Measurements from ENCODE around the gene PRR18. TPM values are rescaled to one million over a fixed set of nuclear protein-coding genes. Genes with fewer than 3 reads are reported as not detected.

Gene PRR18
- total RNA-seq, 1 experiment from 2014 or later, result not detected

DNA sequence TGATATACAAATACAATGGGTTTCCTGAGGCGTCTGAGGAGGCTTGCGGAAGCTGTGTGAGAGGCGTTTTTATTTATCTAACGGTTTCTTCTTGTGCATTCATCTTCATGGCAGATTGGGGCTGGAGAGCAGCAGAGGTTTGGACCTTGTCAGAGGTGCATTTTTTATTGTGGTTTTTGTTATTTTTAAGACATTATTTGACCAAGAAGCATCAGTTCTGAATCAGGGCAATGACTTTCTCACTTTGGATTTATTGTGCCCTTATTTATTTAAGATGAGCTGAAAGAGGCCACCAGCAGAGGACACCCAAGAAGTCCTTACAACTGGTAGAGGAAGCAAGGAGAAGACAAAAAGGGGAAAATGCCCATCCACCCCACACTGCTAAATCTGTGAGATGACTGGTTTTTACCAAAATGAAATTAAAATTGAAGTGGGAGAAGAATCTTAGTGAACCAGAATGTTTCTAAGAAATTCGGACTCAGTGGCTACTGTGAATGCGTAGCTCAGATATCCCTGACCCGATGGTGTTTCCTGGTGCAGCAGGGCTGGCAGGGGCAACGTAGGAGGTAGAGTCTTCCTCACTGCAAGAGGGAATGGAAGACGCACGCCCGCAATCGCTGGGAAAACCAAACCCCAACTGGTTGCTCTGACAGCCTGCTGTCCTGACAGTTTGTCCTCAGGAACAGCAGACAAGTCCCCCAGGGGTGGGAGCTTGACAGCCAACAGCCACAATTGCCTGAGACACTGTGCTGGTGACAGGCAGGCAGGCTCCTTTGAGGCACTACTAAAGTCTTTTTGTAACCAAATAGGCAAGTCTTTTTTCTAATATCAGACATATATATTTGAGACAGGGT lies 14.2 kb downstream of the PRR18 start:
- no peak overlapping the region for H2AFZ ChIP-seq (ENCODE audit: low read length)
- H3K4me3 ChIP-seq (ENCODE audit: low read length), result no peak overlapping the region
- H4K20me1 ChIP-seq (ENCODE audit: low read length), result no peaks in the 10 kb centered on the region
- no peaks in the 10 kb centered on the region for H3K4me1 ChIP-seq (ENCODE audit: insufficient read depth, low read length)
- no peak for ATAC-seq
- no peaks in the 10 kb centered on the region for H3F3A ChIP-seq (ENCODE audit: low read length, unreplicated experiment)
- DNase-seq, result no peak
- H3K9me3 ChIP-seq (ENCODE audit: low read length), result no peaks in the 10 kb centered on the region
- H3K9me2 ChIP-seq (replicated peaks; ENCODE audit: low read length), result no peaks in the 10 kb centered on the region
- no peak overlapping the region for H3K27ac ChIP-seq (ENCODE audit: low read length)
- BruUV-seq (replicated peaks), result no TSS peak
- no peaks in the 10 kb centered on the region for H3K36me3 ChIP-seq (ENCODE audit: low read depth, low read length)
- POLR2A ChIA-PET (ENCODE audit: unreplicated experiment), result no interaction called here
- no peaks in the 10 kb centered on the region for H3K79me2 ChIP-seq (ENCODE audit: low read length)
- TF ChIP-seq, protein P1, sequence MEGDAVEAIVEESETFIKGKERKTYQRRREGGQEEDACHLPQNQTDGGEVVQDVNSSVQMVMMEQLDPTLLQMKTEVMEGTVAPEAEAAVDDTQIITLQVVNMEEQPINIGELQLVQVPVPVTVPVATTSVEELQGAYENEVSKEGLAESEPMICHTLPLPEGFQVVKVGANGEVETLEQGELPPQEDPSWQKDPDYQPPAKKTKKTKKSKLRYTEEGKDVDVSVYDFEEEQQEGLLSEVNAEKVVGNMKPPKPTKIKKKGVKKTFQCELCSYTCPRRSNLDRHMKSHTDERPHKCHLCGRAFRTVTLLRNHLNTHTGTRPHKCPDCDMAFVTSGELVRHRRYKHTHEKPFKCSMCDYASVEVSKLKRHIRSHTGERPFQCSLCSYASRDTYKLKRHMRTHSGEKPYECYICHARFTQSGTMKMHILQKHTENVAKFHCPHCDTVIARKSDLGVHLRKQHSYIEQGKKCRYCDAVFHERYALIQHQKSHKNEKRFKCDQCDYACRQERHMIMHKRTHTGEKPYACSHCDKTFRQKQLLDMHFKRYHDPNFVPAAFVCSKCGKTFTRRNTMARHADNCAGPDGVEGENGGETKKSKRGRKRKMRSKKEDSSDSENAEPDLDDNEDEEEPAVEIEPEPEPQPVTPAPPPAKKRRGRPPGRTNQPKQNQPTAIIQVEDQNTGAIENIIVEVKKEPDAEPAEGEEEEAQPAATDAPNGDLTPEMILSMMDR (conservative IDR thresholded peaks at IDR 0.05; ENCODE audit: low read depth, low read length), result no peak
- TF ChIP-seq EZH2 (IDR thresholded peaks at IDR 0.05; ENCODE audit: low read length, unreplicated experiment) (no peak), EZH2phosphoT487 (IDR thresholded peaks at IDR 0.05; ENCODE audit: borderline replicate concordance, low read length) (no peak)
- H3K27me3 ChIP-seq (ENCODE audit: low read length), result peaks cover 28% of the 10 kb centered on the region
- intact Hi-C loops (cut with micrococcal nuclease), result no loop called here
- H3K4me2 ChIP-seq (ENCODE audit: low read length), result no peak overlapping the region
- CTCF ChIA-PET, result no interaction called here
- no peak overlapping the region for H3K9ac ChIP-seq (ENCODE audit: low read length)

DNA sequence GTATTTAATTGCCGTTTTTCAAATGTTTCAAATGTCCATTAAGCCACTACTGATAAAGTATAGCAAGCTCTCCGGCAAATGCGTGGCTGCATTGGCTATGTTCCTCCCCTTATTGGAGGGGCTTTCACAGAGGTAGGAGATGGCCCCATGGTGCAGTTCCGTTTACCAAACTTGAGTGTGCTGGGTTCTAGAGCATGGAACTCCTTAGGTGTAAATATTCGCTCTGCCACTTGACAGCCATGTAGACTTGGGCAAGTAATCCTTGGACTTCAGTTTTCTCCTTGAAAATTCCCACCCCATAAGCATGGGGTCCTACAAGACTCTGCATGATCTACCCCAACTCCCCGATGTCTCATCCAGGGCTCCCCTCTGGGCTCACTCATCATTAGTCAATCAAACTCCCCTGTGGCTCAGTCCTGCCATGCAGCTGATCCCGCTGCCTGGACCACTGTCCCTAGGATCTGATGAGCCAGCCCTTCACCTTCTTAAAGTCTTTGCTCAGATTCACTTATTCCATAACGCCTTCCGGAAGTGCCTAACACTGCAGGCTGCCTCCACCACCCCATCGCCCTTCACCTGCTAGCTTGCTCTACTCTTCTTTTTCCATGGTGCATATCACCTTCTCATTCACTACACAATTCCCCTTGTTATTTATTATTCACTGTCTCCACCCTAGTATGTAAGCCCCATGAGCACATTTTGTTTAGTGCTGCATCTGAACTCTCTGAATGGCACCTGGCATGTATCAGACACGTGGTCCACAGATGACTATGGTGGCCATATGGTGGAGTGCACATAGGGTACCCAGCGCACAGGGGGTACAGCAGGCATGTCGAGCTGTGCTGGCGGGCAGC lies 18.8 kb downstream of the PRR18 start:
- no peak overlapping the region for H3K9ac ChIP-seq (ENCODE audit: low read length)
- no peak for ATAC-seq

More for the DNA sequence above, 18.8 kb downstream of the PRR18 start:
- H3K4me3 ChIP-seq (ENCODE audit: low read length), result no peak overlapping the region
- no peaks in the 10 kb centered on the region for H4K20me1 ChIP-seq (ENCODE audit: low read length)
- H3K9me3 ChIP-seq (ENCODE audit: low read length), result no peaks in the 10 kb centered on the region
- no peaks in the 10 kb centered on the region for H3K79me2 ChIP-seq (ENCODE audit: low read length)
- H3K36me3 ChIP-seq (ENCODE audit: low read depth, low read length), result no peaks in the 10 kb centered on the region
- H3F3A ChIP-seq (ENCODE audit: low read length, unreplicated experiment), result no peaks in the 10 kb centered on the region
- H3K4me2 ChIP-seq (ENCODE audit: low read length), result no peak overlapping the region
- ChIA-PET CTCF (no interaction called here), POLR2A (ENCODE audit: unreplicated experiment) (no interaction called here)
- intact Hi-C loops (cut with micrococcal nuclease), result no loop called here
- no peak overlapping the region for H2AFZ ChIP-seq (ENCODE audit: low read length)
- TF ChIP-seq, protein P1 (conservative IDR thresholded peaks at IDR 0.05; ENCODE audit: low read depth, low read length), result no peak
- TF ChIP-seq EZH2 (IDR thresholded peaks at IDR 0.05; ENCODE audit: low read length, unreplicated experiment), result no peak
- no peak for TF ChIP-seq EZH2phosphoT487 (IDR thresholded peaks at IDR 0.05; ENCODE audit: borderline replicate concordance, low read length)
- peaks cover 12% of the 10 kb centered on the region; the same call in 1 of the 2 replicates for H3K27me3 ChIP-seq (ENCODE audit: low read length)
- no peaks in the 10 kb centered on the region for H3K4me1 ChIP-seq (ENCODE audit: insufficient read depth, low read length)
- DNase-seq, result no peak
- no peak overlapping the region for H3K27ac ChIP-seq (ENCODE audit: low read length)
- BruUV-seq (replicated peaks), result no TSS peak
- no peaks in the 10 kb centered on the region for H3K9me2 ChIP-seq (replicated peaks; ENCODE audit: low read length)

Measured in PC-3 (cell line).